OCI-LY1 (cell line): Measurements from ENCODE around the gene CACNA1I.

Experiments
- H2AFZ ChIP-seq: fragments of 200-600 bp; sonication (generic), shearing (Covaris generic); 2 replicates; pipeline ENCODE4 v1.6.0; 2014; ENCODE audit warnings: antibody characterized with exemption, mild to moderate bottlenecking, low read length
- H3F3A ChIP-seq: fragments of 200-600 bp; sonication (generic), shearing (Covaris generic); 2 replicates; pipeline ENCODE4 v1.6.0; 2014; ENCODE audit warnings: mild to moderate bottlenecking, antibody characterized with exemption, low read length, moderate library complexity; ENCODE audit not compliant: insufficient read depth
- H3K27ac ChIP-seq: fragments of 200-600 bp; sonication (generic); 2 replicates; pipeline ENCODE4 v1.5.1; 2014; ENCODE audit warnings: low read length, mixed run types, mild to moderate bottlenecking, low read depth; ENCODE audit not compliant: poor library complexity, severe bottlenecking
- H3K27me3 ChIP-seq: fragments of 200-600 bp; sonication (generic); 2 replicates; pipeline ENCODE4 v1.6.0; 2014; ENCODE audit warnings: antibody characterized with exemption, mild to moderate bottlenecking, low read length, moderate library complexity; ENCODE audit not compliant: insufficient read depth
- H3K36me3 ChIP-seq: fragments of 200-600 bp; sonication (generic); 2 replicates; pipeline ENCODE4 v1.6.1; 2014; ENCODE audit warnings: mild to moderate bottlenecking, antibody characterized with exemption, low read length, moderate library complexity, mixed read lengths; ENCODE audit not compliant: insufficient read depth
- H3K4me1 ChIP-seq: fragments of 200-600 bp; sonication (generic); 2 replicates; pipeline ENCODE4 v1.5.1; 2014; ENCODE audit warnings: mild to moderate bottlenecking, low read length, moderate library complexity; ENCODE audit not compliant: insufficient read depth, severe bottlenecking
- H3K4me2 ChIP-seq: fragments of 200-600 bp; sonication (generic), shearing (Covaris generic); 2 replicates; pipeline ENCODE4 v1.6.1; 2014; ENCODE audit warnings: low read length
- H3K4me3 ChIP-seq: fragments of 200-600 bp; sonication (generic); 2 replicates; pipeline ENCODE4 v1.5.1; 2014; ENCODE audit warnings: low read length, low read depth, mild to moderate bottlenecking, mixed read lengths; ENCODE audit not compliant: poor library complexity, severe bottlenecking
- H3K79me2 ChIP-seq: fragments of 200-600 bp; shearing (Covaris generic); 2 replicates; pipeline ENCODE4 v1.6.1; 2016; ENCODE audit warnings: mixed run types, low read length, mixed read lengths; ENCODE audit not compliant: insufficient read depth
- H3K9ac ChIP-seq: fragments of 200-600 bp; sonication (generic), shearing (Covaris generic); 2 replicates; pipeline ENCODE4 v1.6.1; 2014; ENCODE audit warnings: mild to moderate bottlenecking, low read length, mixed read lengths
- H3K9me2 ChIP-seq: fragments of 200-600 bp; sonication (generic), shearing (Covaris generic); 2 replicates; pipeline ENCODE4 v1.6.1; 2014; ENCODE audit warnings: low read depth, mild to moderate bottlenecking, low read length, mixed read lengths
- H3K9me3 ChIP-seq: fragments of 200-600 bp; shearing (Covaris generic); 2 replicates; pipeline ENCODE4 v1.6.1; 2014; ENCODE audit warnings: low read length, mixed read lengths
- H4K20me1 ChIP-seq: fragments of 200-600 bp; sonication (generic), shearing (Covaris generic); 2 replicates; pipeline ENCODE4 v1.6.0; 2016; ENCODE audit warnings: mild to moderate bottlenecking, low read length; ENCODE audit not compliant: insufficient read depth
- EZH2 ChIP-seq: fragments of 200-600 bp; sonication (generic), shearing (Covaris generic); IDR thresholded peaks from 2 replicates; pipeline ENCODE4 v1.8.0; 2017; ENCODE audit warnings: borderline replicate concordance, mixed run types, mild to moderate bottlenecking, antibody characterized with exemption, low read length, moderate library complexity, mixed read lengths
- TF ChIP-seq, protein P1 (sequence below): fragments of 200-600 bp; sonication (generic), shearing (Covaris generic); IDR thresholded peaks from 2 replicates; pipeline ENCODE4 v1.5.1; 2017; ENCODE audit warnings: mild to moderate bottlenecking, antibody characterized with exemption, low read length, moderate library complexity, mixed read lengths

Gene CACNA1I

DNA sequence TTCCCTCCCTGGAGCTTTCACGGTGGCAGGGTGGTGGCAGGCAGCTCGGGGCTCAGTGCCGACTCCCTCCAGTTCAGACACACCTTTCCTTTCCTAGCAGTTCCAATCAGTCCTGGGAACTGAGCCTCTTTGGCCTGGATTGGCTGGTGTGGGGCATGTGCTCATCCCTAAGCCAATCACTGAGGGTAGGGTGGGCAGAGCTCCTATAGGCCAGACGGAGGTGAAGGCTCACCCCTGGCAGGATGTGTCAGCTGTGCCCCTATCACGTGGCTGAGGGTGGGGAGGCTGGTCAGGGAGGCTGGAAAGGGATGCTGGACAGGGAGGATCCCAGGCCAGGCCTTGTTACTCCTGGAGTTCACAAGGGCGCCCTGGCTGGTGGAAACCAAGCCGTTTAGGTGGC, 40.2 kb downstream of the CACNA1I start:
- Histone ChIP-seq H3K36me3 (no peaks in the 10 kb centered on the region; the same call in 1 of the 2 replicates), H3K4me2 (no peak overlapping the region), H3K9me2 (no peaks in the 10 kb centered on the region), H3K27me3 (no peaks in the 10 kb centered on the region; the same call in 1 of the 2 replicates), H3K9ac (no peak overlapping the region), H3K27ac (no peak overlapping the region), H3K9me3 (no peaks in the 10 kb centered on the region), H3K79me2 (no peaks in the 10 kb centered on the region), H3K4me3 (no peak overlapping the region), H3F3A (no peaks in the 10 kb centered on the region), H2AFZ (no peak overlapping the region), H3K4me1 (no peaks in the 10 kb centered on the region), H4K20me1 (no peaks in the 10 kb centered on the region)
- TF ChIP-seq, protein P1, sequence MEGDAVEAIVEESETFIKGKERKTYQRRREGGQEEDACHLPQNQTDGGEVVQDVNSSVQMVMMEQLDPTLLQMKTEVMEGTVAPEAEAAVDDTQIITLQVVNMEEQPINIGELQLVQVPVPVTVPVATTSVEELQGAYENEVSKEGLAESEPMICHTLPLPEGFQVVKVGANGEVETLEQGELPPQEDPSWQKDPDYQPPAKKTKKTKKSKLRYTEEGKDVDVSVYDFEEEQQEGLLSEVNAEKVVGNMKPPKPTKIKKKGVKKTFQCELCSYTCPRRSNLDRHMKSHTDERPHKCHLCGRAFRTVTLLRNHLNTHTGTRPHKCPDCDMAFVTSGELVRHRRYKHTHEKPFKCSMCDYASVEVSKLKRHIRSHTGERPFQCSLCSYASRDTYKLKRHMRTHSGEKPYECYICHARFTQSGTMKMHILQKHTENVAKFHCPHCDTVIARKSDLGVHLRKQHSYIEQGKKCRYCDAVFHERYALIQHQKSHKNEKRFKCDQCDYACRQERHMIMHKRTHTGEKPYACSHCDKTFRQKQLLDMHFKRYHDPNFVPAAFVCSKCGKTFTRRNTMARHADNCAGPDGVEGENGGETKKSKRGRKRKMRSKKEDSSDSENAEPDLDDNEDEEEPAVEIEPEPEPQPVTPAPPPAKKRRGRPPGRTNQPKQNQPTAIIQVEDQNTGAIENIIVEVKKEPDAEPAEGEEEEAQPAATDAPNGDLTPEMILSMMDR, result no peak
- no peak for TF ChIP-seq EZH2

DNA sequence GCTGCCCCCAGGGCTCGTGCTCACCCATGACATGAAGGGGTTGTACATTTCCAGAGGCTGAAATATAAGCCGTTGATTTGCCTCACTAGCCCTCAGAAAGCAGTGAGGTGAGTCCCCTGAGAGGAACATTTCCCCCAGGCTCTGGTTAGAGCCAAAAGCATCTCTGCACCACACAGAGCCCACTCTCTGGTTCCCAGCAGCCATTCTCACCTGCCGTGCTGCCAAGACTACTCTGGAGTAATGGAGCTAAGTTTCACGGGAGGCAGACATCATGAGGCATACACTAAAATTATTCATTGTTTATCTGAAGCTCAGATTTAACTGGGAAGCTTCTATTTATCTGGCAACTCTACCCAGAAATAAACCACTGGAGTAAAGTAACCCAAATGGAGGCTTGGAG, 40.8 kb downstream of the CACNA1I start:
- Histone ChIP-seq H3K9me2 (no peaks in the 10 kb centered on the region), H3F3A (no peaks in the 10 kb centered on the region), H3K4me1 (no peaks in the 10 kb centered on the region), H3K4me2 (no peak overlapping the region), H3K79me2 (no peaks in the 10 kb centered on the region), H4K20me1 (no peaks in the 10 kb centered on the region), H3K36me3 (no peaks in the 10 kb centered on the region; the same call in 1 of the 2 replicates), H3K27ac (no peak overlapping the region), H3K4me3 (no peak overlapping the region), H3K27me3 (no peaks in the 10 kb centered on the region; the same call in 1 of the 2 replicates), H2AFZ (no peak overlapping the region), H3K9me3 (no peaks in the 10 kb centered on the region), H3K9ac (no peak overlapping the region)
- no peak for TF ChIP-seq EZH2
- TF ChIP-seq, protein P1, result no peak

- no peaks in the 10 kb centered on the region for H3F3A ChIP-seq
- H3K79me2 ChIP-seq, result no peaks in the 10 kb centered on the region
- H3K4me3 ChIP-seq, result no peak overlapping the region
- no peaks in the 10 kb centered on the region for H3K4me1 ChIP-seq
- TF ChIP-seq EZH2, result no peak
- TF ChIP-seq, protein P1, result no peak
- H4K20me1 ChIP-seq, result no peaks in the 10 kb centered on the region
- H3K9ac ChIP-seq, result no peak overlapping the region
- no peaks in the 10 kb centered on the region for H3K9me3 ChIP-seq
- H3K27ac ChIP-seq, result no peak overlapping the region
- H3K4me2 ChIP-seq, result no peak overlapping the region
- no peaks in the 10 kb centered on the region; the same call in 1 of the 2 replicates for H3K27me3 ChIP-seq
- H3K36me3 ChIP-seq, result no peaks in the 10 kb centered on the region; the same call in 1 of the 2 replicates
- no peaks in the 10 kb centered on the region for H3K9me2 ChIP-seq
- H2AFZ ChIP-seq, result no peak overlapping the region
Observed at GRCh38 chr22:39612811-39613548, 42.4 kb downstream of the CACNA1I start.
